K562 (cell line): ENCODE measurements around the gene ZMYND8. TPM values are rescaled to one million over a fixed set of nuclear protein-coding genes. Genes with fewer than 3 reads are reported as not detected.

ENCODE experiments used
- ATF4 ChIP-seq: fragments of 450-650 bp; formaldehyde crosslinking; IDR thresholded peaks from 2 replicates; pipeline ENCODE4 v1.4.0; 2022; ENCODE audit warnings: mild to moderate bottlenecking, moderate library complexity
- CLOCK ChIP-seq: fragments of 250-450 bp; sonication (Bioruptor Pico); IDR thresholded peaks from 2 replicates; pipeline ENCODE4 v1.4.0; 2020; ENCODE audit warnings: mild to moderate bottlenecking, moderate library complexity, borderline replicate concordance
- ESRRB ChIP-seq: fragments of 250-450 bp; sonication (Bioruptor Pico); IDR thresholded peaks from 2 replicates; pipeline ENCODE4 v1.5.0; 2020; ENCODE audit warnings: mild to moderate bottlenecking, moderate library complexity, borderline replicate concordance
- FOS ChIP-seq: IDR thresholded peaks from 3 replicates; pipeline ENCODE4 v1.6.1; 2011; ENCODE audit not compliant: insufficient read length; ENCODE audit errors: extremely low read depth
- HBP1 ChIP-seq: fragments of 450-650 bp; formaldehyde crosslinking; IDR thresholded peaks from 2 replicates; pipeline ENCODE4 v1.4.0; 2022; ENCODE audit warnings: missing genetic modification characterization
- HMG20B ChIP-seq: fragments of 250-450 bp; sonication (Bioruptor Pico); IDR thresholded peaks from 2 replicates; pipeline ENCODE4 v1.5.0; 2021; ENCODE audit warnings: mild to moderate bottlenecking
- OTX1 ChIP-seq: fragments of 450-650 bp; formaldehyde crosslinking; IDR thresholded peaks from 2 replicates; pipeline ENCODE4 v1.4.0; 2022; ENCODE audit warnings: mild to moderate bottlenecking
- PHF21A ChIP-seq: fragments of 450-650 bp; IDR thresholded peaks from 2 replicates; pipeline ENCODE4 v1.6.1; 2017; ENCODE audit warnings: low read depth, borderline replicate concordance
- POLR2B ChIP-seq: fragments of 450-650 bp; IDR thresholded peaks from 2 replicates; pipeline ENCODE4 v1.6.1; 2018; ENCODE audit warnings: low read depth; ENCODE audit not compliant: partially characterized antibody
- RBBP5 ChIP-seq: fragments of 200-600 bp; sonication (generic); IDR thresholded peaks from 2 replicates; pipeline ENCODE4 v1.6.1; 2012; ENCODE audit warnings: borderline replicate concordance, mild to moderate bottlenecking, low read length, control low read depth, inconsistent platforms; ENCODE audit not compliant: insufficient read depth, poor library complexity, severe bottlenecking
- SPI1 ChIP-seq: IDR thresholded peaks from 2 replicates; pipeline ENCODE4 v1.6.1; 2011; ENCODE audit warnings: low read depth, low read length, control low read depth, borderline replicate concordance
- SRSF9 ChIP-seq: fragments of 200-400 bp; formaldehyde crosslinking; IDR thresholded peaks from 2 replicates; pipeline ENCODE4 v1.6.1; 2017; ENCODE audit warnings: low read depth, low read length, borderline replicate concordance
- TCF7 ChIP-seq: sonication (generic); IDR thresholded peaks from 2 replicates; pipeline ENCODE4 v1.6.1; 2016; ENCODE audit warnings: antibody characterized with exemption, borderline replicate concordance
- THRB ChIP-seq: fragments of 450-650 bp; formaldehyde crosslinking; conservative IDR thresholded peaks from 2 replicates; pipeline ENCODE4 v1.4.0; 2022; ENCODE audit warnings: mild to moderate bottlenecking, missing genetic modification characterization
- ZNF277 ChIP-seq: fragments of 250-450 bp; sonication (Bioruptor Pico); IDR thresholded peaks from 2 replicates; pipeline ENCODE4 v1.8.0; 2022; ENCODE audit warnings: inconsistent platforms, mild to moderate bottlenecking, moderate library complexity, borderline replicate concordance
- ZNF696 ChIP-seq: fragments of 250-450 bp; sonication (Bioruptor Pico); conservative IDR thresholded peaks from 2 replicates; pipeline ENCODE4 v1.4.0; 2020; ENCODE audit warnings: mild to moderate bottlenecking, moderate library complexity
- polyA plus RNA-seq, 8 experiments: library from polyadenylated mRNA; depleted of rRNA in 4 of 8; stranded (reverse) in 5 of 8; unstranded in 3 of 8; fragments of >200 nt; fragmentation: Nextera tagmentation in 2 of 8; fragmentation: Illumina TruSeq in 1 of 8; extraction: Ambion mirVana in 2 of 8; extraction: Trizol in 1 of 8; gene quantifications; 2 replicates each; pipeline versions ENCODE4 v1.2.1 to v1.2.3, GENCODE V29; 2011 to 2014; ENCODE audit warnings: inconsistent platforms in 1 of 8, missing spikeins in 1 of 8
- total RNA-seq, 7 experiments: library from RNA; depleted of rRNA in 6 of 7; stranded (reverse); fragments of >200 nt in 6 of 7; fragmentation: Illumina TruSeq in 2 of 7; extraction: Trizol in 2 of 7; gene quantifications; 2 replicates each; pipeline versions ENCODE4 v1.2.1 to v1.2.3, GENCODE V29; 2011 to 2021; ENCODE audit warnings: low replicate concordance in 1 of 7

Gene ZMYND8
- total and polyA plus RNA-seq, 9 of the 15 experiments (the other 6 are each of a cell fraction or from before 2014, with no cell fraction given), result 31.8 to 148 (median 71.9) TPM

- TF ChIP-seq OTX1 (CRISPR knock-in tag) (peak; percentile 74; the same call in 1 of the 2 replicates), ZNF696 (CRISPR knock-in tag) (no peak), HMG20B (CRISPR knock-in tag) (no peak), THRB (CRISPR knock-in tag) (0 out of 2 replicates have a peak, but pooled peaks have one; percentile 49), RBBP5 (no peak), PHF21A (no peak), ZNF277 (CRISPR knock-in tag) (no peak), FOS (no peak), CLOCK (no peak), POLR2B (peak; percentile 39), SRSF9 (no peak), ATF4 (CRISPR knock-in tag) (no peak), HBP1 (CRISPR knock-in tag) (peak; percentile 60; the same call in 1 of the 2 replicates), SPI1 (no peak), ESRRB (CRISPR knock-in tag) (no peak), TCF7 (no peak)
Measured at GRCh38 chr20:47280668-47281067, 75.8 kb downstream of the ZMYND8 start (continued).
